ENCODE results near the gene MAPK13.
"Not testable (repeated sequence)": the region's sequence is repeated elsewhere in the genome, so short reads cannot be mapped to it uniquely, and the experiment has no call there.

MAPK13 gene

DNA sequence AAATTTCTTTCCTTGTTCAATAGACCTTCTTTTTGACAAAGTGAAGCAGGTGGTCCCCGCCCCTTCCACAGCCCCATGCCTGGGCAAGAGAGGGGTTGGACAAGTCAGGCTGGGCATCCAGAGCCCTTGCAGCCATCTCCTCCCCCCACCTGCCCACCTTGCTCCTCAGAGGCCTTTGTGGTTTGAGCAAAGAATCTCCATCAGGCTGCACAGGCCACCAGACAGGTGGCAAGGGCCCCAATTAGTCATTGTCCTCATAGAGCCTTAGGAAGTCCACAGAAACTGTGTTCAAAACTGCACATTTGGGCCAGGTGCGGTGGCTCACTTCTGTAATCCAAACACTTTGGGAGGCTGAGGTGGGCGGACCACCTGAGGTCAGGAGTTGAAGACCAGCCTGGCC is 1.5 kb upstream of the MAPK13 start:
- H3K27me3 ChIP-seq (ENCODE audit: insufficient read depth, poor library complexity, severe bottlenecking): peaks cover 10% of the 10 kb centered on the region
- DNase-seq (ENCODE audit: low read depth in 1 of 2, low spot score in 1 of 2): no peak
- TF ChIP-seq SPI1 (IDR thresholded peaks at IDR 0.05; ENCODE audit: borderline replicate concordance, low read depth): no peak
- TF ChIP-seq GABPA (IDR thresholded peaks at IDR 0.05; ENCODE audit: low read depth): no peak
- TF ChIP-seq, protein P1, sequence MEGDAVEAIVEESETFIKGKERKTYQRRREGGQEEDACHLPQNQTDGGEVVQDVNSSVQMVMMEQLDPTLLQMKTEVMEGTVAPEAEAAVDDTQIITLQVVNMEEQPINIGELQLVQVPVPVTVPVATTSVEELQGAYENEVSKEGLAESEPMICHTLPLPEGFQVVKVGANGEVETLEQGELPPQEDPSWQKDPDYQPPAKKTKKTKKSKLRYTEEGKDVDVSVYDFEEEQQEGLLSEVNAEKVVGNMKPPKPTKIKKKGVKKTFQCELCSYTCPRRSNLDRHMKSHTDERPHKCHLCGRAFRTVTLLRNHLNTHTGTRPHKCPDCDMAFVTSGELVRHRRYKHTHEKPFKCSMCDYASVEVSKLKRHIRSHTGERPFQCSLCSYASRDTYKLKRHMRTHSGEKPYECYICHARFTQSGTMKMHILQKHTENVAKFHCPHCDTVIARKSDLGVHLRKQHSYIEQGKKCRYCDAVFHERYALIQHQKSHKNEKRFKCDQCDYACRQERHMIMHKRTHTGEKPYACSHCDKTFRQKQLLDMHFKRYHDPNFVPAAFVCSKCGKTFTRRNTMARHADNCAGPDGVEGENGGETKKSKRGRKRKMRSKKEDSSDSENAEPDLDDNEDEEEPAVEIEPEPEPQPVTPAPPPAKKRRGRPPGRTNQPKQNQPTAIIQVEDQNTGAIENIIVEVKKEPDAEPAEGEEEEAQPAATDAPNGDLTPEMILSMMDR (IDR thresholded peaks at IDR 0.05; ENCODE audit: insufficient read depth, low read length): no peak
- no peak for TF ChIP-seq POLR2AphosphoS5 (IDR thresholded peaks at IDR 0.05; ENCODE audit: low read depth)
- no peak for TF ChIP-seq REST (IDR thresholded peaks at IDR 0.05; ENCODE audit: insufficient replicate concordance, low read depth)
- H3K4me3 ChIP-seq (replicated peaks; ENCODE audit: insufficient read depth, low read length): no peak overlapping the region
- H3K27ac ChIP-seq (replicated peaks): no peak overlapping the region

GRCh38 chr6:36129334-36129733 is 979 bp upstream of the MAPK13 start:
- not testable (repeated sequence) for H3K27me3 ChIP-seq (ENCODE audit: insufficient read depth, poor library complexity, severe bottlenecking); H3K4me3 ChIP-seq (replicated peaks; ENCODE audit: insufficient read depth, low read length); DNase-seq (ENCODE audit: low read depth in 1 of 2, low spot score in 1 of 2); H3K27ac ChIP-seq (replicated peaks)

- no peak for DNase-seq (ENCODE audit: low read depth in 1 of 2, low spot score in 1 of 2)
- TF ChIP-seq POLR2AphosphoS5 (IDR thresholded peaks at IDR 0.05; ENCODE audit: low read depth): no peak
- TF ChIP-seq, protein P1 (IDR thresholded peaks at IDR 0.05; ENCODE audit: insufficient read depth, low read length): no peak
- Histone ChIP-seq H3K27ac (replicated peaks) (no peak overlapping the region), H3K27me3 (ENCODE audit: insufficient read depth, poor library complexity, severe bottlenecking) (peaks cover 10% of the 10 kb centered on the region), H3K4me3 (replicated peaks; ENCODE audit: insufficient read depth, low read length) (peak overlapping the region; percentile 33)
Observed at GRCh38 chr6:36130667-36131510, 576 bp downstream of the MAPK13 start.

DNA sequence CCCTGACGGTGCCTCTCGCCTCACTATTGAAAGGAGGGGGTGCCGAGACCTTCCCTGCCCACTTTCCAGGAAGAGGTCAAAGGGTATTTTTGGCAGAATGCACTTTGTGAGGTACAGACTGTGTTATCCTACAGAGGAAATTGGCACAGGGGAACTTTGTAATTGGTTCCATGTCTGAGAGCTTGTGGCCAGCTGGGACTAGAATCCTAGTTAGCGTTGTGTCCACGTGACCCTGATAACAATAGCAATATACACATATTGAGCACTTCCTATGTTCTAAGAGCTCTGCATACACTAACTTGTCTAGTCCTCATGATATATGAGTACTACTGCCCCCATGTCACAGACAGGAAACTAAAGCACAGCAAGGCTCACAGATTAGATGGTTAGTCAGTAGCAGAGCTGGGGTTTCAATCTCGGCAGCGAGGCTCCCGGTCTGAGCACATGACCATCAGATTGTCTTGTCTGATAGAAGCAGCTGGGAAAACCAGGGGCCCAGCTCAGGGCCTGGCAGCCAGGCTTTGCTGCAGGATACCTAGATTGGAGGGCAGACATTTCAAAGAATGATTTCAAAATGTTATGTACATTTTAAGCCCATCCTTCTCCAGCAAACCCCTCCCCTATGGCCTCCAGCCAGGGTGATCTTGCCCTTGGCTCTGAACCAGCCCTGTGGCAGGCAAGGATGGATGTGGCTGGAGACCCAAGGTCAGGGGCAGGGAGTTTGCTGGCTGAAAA is 1.4 kb downstream of the MAPK13 start:
- H3K4me3 ChIP-seq (replicated peaks; ENCODE audit: insufficient read depth, low read length): no peak overlapping the region
- no peak for TF ChIP-seq GABPA (IDR thresholded peaks at IDR 0.05; ENCODE audit: low read depth)
- TF ChIP-seq SPI1 (IDR thresholded peaks at IDR 0.05; ENCODE audit: borderline replicate concordance, low read depth): no peak
- no peak for TF ChIP-seq REST (IDR thresholded peaks at IDR 0.05; ENCODE audit: insufficient replicate concordance, low read depth)
- TF ChIP-seq, protein P1 (IDR thresholded peaks at IDR 0.05; ENCODE audit: insufficient read depth, low read length): no peak
- TF ChIP-seq POLR2AphosphoS5 (IDR thresholded peaks at IDR 0.05; ENCODE audit: low read depth): no peak
- H3K27ac ChIP-seq (replicated peaks): no peak overlapping the region
- peaks cover 10% of the 10 kb centered on the region for H3K27me3 ChIP-seq (ENCODE audit: insufficient read depth, poor library complexity, severe bottlenecking)
- no peak for DNase-seq (ENCODE audit: low read depth in 1 of 2, low spot score in 1 of 2)

All from HL-60 (cell line).